Adrenal gland (tissue), 5 donors: ENCODE measurements around the gene CENPP.

Source experiments
- POLR2A ChIP-seq, 2 donors: fragments of 450-650 bp; IDR thresholded peaks; one replicate each; pipeline ENCODE4 v1.6.1; 2017; ENCODE audit warnings: antibody characterized with exemption in 2 of 2, mild to moderate bottlenecking in 2 of 2, moderate library complexity in 1 of 2
- TF ChIP-seq, protein P1 (sequence below), 6 experiments: fragments of 450-650 bp in 4 of 6; fragments of 200-600 bp in 2 of 6; sonication (generic) in 1 of 6; IDR thresholded peaks; 1 replicate in 5 of 6; 2 replicates in 1 of 6; pipeline versions ENCODE4 v1.5.1 to v1.8.0; 2016 to 2021; ENCODE audit warnings: antibody characterized with exemption in 6 of 6, mild to moderate bottlenecking in 2 of 6, moderate library complexity in 1 of 6
- donor health status: DM: no; HTN: no; CAD: no.

GRCh38 chr9:92524881-92525280 is 199.1 kb downstream of the CENPP start:
- TF ChIP-seq, protein P1, sequence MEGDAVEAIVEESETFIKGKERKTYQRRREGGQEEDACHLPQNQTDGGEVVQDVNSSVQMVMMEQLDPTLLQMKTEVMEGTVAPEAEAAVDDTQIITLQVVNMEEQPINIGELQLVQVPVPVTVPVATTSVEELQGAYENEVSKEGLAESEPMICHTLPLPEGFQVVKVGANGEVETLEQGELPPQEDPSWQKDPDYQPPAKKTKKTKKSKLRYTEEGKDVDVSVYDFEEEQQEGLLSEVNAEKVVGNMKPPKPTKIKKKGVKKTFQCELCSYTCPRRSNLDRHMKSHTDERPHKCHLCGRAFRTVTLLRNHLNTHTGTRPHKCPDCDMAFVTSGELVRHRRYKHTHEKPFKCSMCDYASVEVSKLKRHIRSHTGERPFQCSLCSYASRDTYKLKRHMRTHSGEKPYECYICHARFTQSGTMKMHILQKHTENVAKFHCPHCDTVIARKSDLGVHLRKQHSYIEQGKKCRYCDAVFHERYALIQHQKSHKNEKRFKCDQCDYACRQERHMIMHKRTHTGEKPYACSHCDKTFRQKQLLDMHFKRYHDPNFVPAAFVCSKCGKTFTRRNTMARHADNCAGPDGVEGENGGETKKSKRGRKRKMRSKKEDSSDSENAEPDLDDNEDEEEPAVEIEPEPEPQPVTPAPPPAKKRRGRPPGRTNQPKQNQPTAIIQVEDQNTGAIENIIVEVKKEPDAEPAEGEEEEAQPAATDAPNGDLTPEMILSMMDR (IDR thresholded peaks at IDR 0.05) = no peak
- TF ChIP-seq POLR2A (IDR thresholded peaks at IDR 0.05) = no peak
